Measurements from ENCODE around the gene NMNAT2. TPM values are rescaled to one million over a fixed set of nuclear protein-coding genes. Genes with fewer than 3 reads are reported as not detected.

The NMNAT2 gene
- 6.5 and 6.6 TPM in 2 replicates for total RNA-seq (2014; rRNA removed; shearing (Covaris generic))

GRCh38 chr1:183417772-183418491, at the start of gene NMNAT2:
Gene NMNAT2, minus strand, starts transcription at chr1:183418380. Its CDS starts 113 bp downstream, at chr1:183418267.

Other genes with a start within 250 kb of the NMNAT2 start
- gene LAMC2, start 232.1 kb downstream of the NMNAT2 start, total RNA-seq (2014; rRNA removed; shearing (Covaris generic)), result 2.1 and 4.1 TPM in 2 replicates
- gene SMG7, start 54.1 kb upstream of the NMNAT2 start, total RNA-seq (2014; rRNA removed; shearing (Covaris generic)), result 25.0 and 31.8 TPM in 2 replicates
- 0.05 and 0.19 TPM in 2 replicates for gene NCF2, start 172.1 kb upstream of the NMNAT2 start, total RNA-seq (2014; rRNA removed; shearing (Covaris generic))
- 138 and 181 TPM in 2 replicates for gene ARPC5, start 217.4 kb upstream of the NMNAT2 start, total RNA-seq (2014; rRNA removed; shearing (Covaris generic))
- not detected in 2 replicates for gene APOBEC4, start 234.9 kb upstream of the NMNAT2 start, total RNA-seq (2014; rRNA removed; shearing (Covaris generic))

Data from A375 (cell line).